Fibroblast of skin of left quadriceps (primary cell): ENCODE measurements around the gene APP.

Experiments
- DNase-seq, 2 experiments: peaks; one replicate each; pipeline ENCODE4 v3.0.0-alpha.2; 2013; ENCODE audit warnings: low read depth in 2 of 2

APP gene

GRCh38 chr21:26127073-26127814, 43.3 kb downstream of the APP start:
- DNase-seq, result no peak

GRCh38 chr21:26126168-26126553, 44.4 kb downstream of the APP start:
- DNase-seq, result no peak

- DNase-seq, result no peak
Observed at GRCh38 chr21:26125433-26126167, 45.0 kb downstream of the APP start.

- DNase-seq, result no peak
Observed at GRCh38 chr21:26124896-26125295, 45.7 kb downstream of the APP start.

GRCh38 chr21:26124421-26124833, 46.1 kb downstream of the APP start:
- no peak for DNase-seq

- DNase-seq, result no peak
Observed at GRCh38 chr21:26123012-26123411, 47.6 kb downstream of the APP start.

- DNase-seq, result no peak
Observed at GRCh38 chr21:26120828-26121227, 49.7 kb downstream of the APP start.

GRCh38 chr21:26119906-26120305, 50.7 kb downstream of the APP start:
- no peak for DNase-seq

- DNase-seq, result no peak
Observed at GRCh38 chr21:26118938-26119540, 51.5 kb downstream of the APP start.

GRCh38 chr21:26117972-26118367, 52.6 kb downstream of the APP start:
- DNase-seq, result no peak

- no peak for DNase-seq
Observed at GRCh38 chr21:26117324-26117971, 53.1 kb downstream of the APP start.

- DNase-seq, result peak; percentile 74 to 77
Observed at GRCh38 chr21:26116456-26117011, 54.0 kb downstream of the APP start.

GRCh38 chr21:26115899-26116298, 54.7 kb downstream of the APP start:
- no peak for DNase-seq

GRCh38 chr21:26115305-26115704, 55.3 kb downstream of the APP start:
- DNase-seq, result no peak

GRCh38 chr21:26112975-26113374, 57.6 kb downstream of the APP start:
- DNase-seq, result no peak

GRCh38 chr21:26112127-26112742, 58.3 kb downstream of the APP start:
- no peak for DNase-seq

- DNase-seq, result no peak
Observed at GRCh38 chr21:26110715-26111114, 59.9 kb downstream of the APP start.

- DNase-seq, result no peak
Observed at GRCh38 chr21:26107429-26107828, 63.1 kb downstream of the APP start.

- DNase-seq, result no peak
Observed at GRCh38 chr21:26106562-26106961, 64.0 kb downstream of the APP start.

- no peak for DNase-seq
Observed at GRCh38 chr21:26105819-26106218, 64.8 kb downstream of the APP start.

GRCh38 chr21:26100573-26100972, 70.0 kb downstream of the APP start:
- DNase-seq, result no peak
